Smooth muscle cell (in vitro differentiated cells): ENCODE results near the gene OR10J4. TPM values are rescaled to one million over a fixed set of nuclear protein-coding genes. Genes with fewer than 3 reads are reported as not detected.

Experiments
- DNase-seq: peaks from one replicate; lab custom pipeline; 2025; ENCODE audit not compliant: unreplicated experiment; lab: John Stamatoyannopoulos, UW
- H2AFZ ChIP-seq: fragments of 200-600 bp; sonication (generic); 2 replicates; pipeline ENCODE4 v1.6.0; 2016; ENCODE audit warnings: antibody characterized with exemption, low read depth, mild to moderate bottlenecking
- H3F3A ChIP-seq: fragments of 200-600 bp; sonication (generic); 2 replicates; pipeline ENCODE4 v1.6.0; 2017; ENCODE audit warnings: antibody characterized with exemption, low read depth
- H3K27ac ChIP-seq: fragments of 200-600 bp; sonication (generic); 2 replicates; pipeline ENCODE4 v1.5.1; 2016; ENCODE audit warnings: low read depth, mild to moderate bottlenecking
- H3K27me3 ChIP-seq: fragments of 200-600 bp; sonication (generic); 2 replicates; pipeline ENCODE4 v1.6.1; 2016; ENCODE audit warnings: low read depth, mild to moderate bottlenecking
- H3K36me3 ChIP-seq: fragments of 200-600 bp; sonication (generic); 2 replicates; pipeline ENCODE4 v1.5.1; 2016; ENCODE audit warnings: low read depth
- H3K4me1 ChIP-seq: fragments of 200-600 bp; sonication (generic); 2 replicates; pipeline ENCODE4 v1.5.1; 2016; ENCODE audit warnings: low read depth
- H3K4me2 ChIP-seq: fragments of 200-600 bp; sonication (generic); 2 replicates; pipeline ENCODE4 v1.6.0; 2016; ENCODE audit warnings: mild to moderate bottlenecking
- H3K4me3 ChIP-seq: fragments of 200-600 bp; sonication (generic); 2 replicates; pipeline ENCODE4 v1.5.1; 2016; ENCODE audit warnings: mild to moderate bottlenecking
- H3K79me2 ChIP-seq: fragments of 200-600 bp; sonication (generic); 2 replicates; pipeline ENCODE4 v1.6.0; 2016; ENCODE audit warnings: low read depth, mild to moderate bottlenecking
- H3K9ac ChIP-seq: fragments of 200-600 bp; sonication (generic); 2 replicates; pipeline ENCODE4 v1.6.0; 2016; ENCODE audit warnings: low read depth
- H3K9me3 ChIP-seq: fragments of 200-600 bp; sonication (generic); replicated peaks from 2 replicates; pipeline ENCODE4 v1.5.1; 2016; ENCODE audit warnings: low read depth
- H4K20me1 ChIP-seq: fragments of 200-600 bp; sonication (generic); 2 replicates; pipeline ENCODE4 v1.6.0; 2016; ENCODE audit warnings: low read depth
- WGBS: methylation state at CpG from one replicate; pipeline ENCODE4 v1.1.7; 2016; ENCODE audit warnings: low lambda C conversion rate; 5-methylcytosine and 5-hydroxymethylcytosine counted together
- polyA plus RNA-seq: library from polyadenylated mRNA; unstranded; fragments of >200 nt; fragmentation: Nextera tagmentation; extraction: Ambion mirVana; gene quantifications from 2 replicates; pipeline ENCODE4 v1.2.1, GENCODE V29; 2016
- total RNA-seq: library from RNA; depleted of rRNA; stranded (reverse); fragments of >200 nt; gene quantifications from 2 replicates; pipeline ENCODE4 v1.2.3, GENCODE V29; 2014
- TF ChIP-seq, protein P1 (sequence below): fragments of 200-600 bp; sonication (generic); IDR thresholded peaks from 2 replicates; pipeline ENCODE4 v1.5.1; 2017; ENCODE audit warnings: borderline replicate concordance, mild to moderate bottlenecking, antibody characterized with exemption; ENCODE audit not compliant: insufficient read depth, poor library complexity, severe bottlenecking

The OR10J4 gene
- total and polyA plus RNA-seq, 2 experiments from 2014 or later = not detected

GRCh38 chr1:159428536-159428935 is 3.5 kb upstream of the OR10J4 start:
- no peaks in the 10 kb centered on the region for H4K20me1 ChIP-seq
- H3K9me3 ChIP-seq = peaks cover 13% of the 10 kb centered on the region
- H3K27ac ChIP-seq = no peak overlapping the region
- no peak overlapping the region for H2AFZ ChIP-seq
- no peaks in the 10 kb centered on the region for H3K27me3 ChIP-seq
- no peak overlapping the region for H3K9ac ChIP-seq
- TF ChIP-seq, protein P1, sequence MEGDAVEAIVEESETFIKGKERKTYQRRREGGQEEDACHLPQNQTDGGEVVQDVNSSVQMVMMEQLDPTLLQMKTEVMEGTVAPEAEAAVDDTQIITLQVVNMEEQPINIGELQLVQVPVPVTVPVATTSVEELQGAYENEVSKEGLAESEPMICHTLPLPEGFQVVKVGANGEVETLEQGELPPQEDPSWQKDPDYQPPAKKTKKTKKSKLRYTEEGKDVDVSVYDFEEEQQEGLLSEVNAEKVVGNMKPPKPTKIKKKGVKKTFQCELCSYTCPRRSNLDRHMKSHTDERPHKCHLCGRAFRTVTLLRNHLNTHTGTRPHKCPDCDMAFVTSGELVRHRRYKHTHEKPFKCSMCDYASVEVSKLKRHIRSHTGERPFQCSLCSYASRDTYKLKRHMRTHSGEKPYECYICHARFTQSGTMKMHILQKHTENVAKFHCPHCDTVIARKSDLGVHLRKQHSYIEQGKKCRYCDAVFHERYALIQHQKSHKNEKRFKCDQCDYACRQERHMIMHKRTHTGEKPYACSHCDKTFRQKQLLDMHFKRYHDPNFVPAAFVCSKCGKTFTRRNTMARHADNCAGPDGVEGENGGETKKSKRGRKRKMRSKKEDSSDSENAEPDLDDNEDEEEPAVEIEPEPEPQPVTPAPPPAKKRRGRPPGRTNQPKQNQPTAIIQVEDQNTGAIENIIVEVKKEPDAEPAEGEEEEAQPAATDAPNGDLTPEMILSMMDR = no peak
- H3K36me3 ChIP-seq = no peaks in the 10 kb centered on the region
- H3K4me2 ChIP-seq = no peak overlapping the region
- H3K79me2 ChIP-seq = no peaks in the 10 kb centered on the region
- WGBS = 59% methylated on average over 3 of the region's 3 CpGs
- H3K4me3 ChIP-seq = no peak overlapping the region
- no peak for DNase-seq
- no peaks in the 10 kb centered on the region for H3K4me1 ChIP-seq
- H3F3A ChIP-seq = no peaks in the 10 kb centered on the region

DNA sequence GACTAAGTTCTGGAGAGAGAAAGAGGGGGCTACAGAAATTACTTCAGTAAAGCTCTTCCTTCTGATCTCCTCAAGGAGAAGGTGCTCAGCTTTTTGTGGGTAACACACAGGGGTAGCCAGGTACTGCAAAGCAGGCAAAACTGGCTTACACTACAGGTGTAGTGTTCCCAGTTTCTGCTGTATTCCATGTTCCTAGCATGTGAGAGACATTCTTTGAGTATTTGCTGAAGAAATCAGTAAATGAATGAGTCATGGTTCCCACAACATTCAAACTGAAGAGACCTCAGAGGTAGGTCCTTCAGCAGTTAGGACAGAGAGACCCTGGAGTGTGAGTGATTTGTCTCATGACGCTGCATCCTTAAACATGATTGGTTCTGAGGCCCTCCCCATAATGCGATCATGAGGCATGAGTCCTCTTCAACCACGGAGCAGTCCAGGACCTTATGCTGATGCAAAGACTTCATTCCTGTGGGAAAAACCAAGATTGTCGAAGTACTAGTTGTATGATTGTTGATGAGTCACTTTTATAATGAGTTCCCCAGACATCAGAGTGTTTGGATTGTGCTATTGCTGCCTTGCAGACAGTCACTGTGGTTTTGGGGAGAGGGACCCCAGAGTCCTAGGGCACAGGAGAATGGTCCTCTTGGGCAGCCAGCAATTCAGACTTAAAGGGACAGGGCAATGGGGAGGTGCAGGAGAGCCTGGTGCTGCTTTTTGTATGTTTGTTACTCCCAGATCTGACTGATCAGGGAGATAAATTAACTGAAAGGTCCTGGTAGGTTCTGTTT is 2.7 kb upstream of the OR10J4 start:
- Histone ChIP-seq H3K4me2 (no peak overlapping the region), H3K9ac (no peak overlapping the region)
- WGBS = 51% methylated on average over 4 of the region's 4 CpGs

GRCh38 chr1:159430985-159431384 is 1.0 kb upstream of the OR10J4 start:
- H3K36me3 ChIP-seq = no peaks in the 10 kb centered on the region
- no peaks in the 10 kb centered on the region for H4K20me1 ChIP-seq
- H3K4me3 ChIP-seq = no peak overlapping the region
- no peaks in the 10 kb centered on the region for H3K4me1 ChIP-seq
- peaks cover 9% of the 10 kb centered on the region for H3K9me3 ChIP-seq
- H3F3A ChIP-seq = no peaks in the 10 kb centered on the region
- H3K27ac ChIP-seq = no peak overlapping the region
- no peak overlapping the region for H2AFZ ChIP-seq
- DNase-seq = no peak
- H3K27me3 ChIP-seq = no peaks in the 10 kb centered on the region
- 79% methylated on average over 6 of the region's 6 CpGs for WGBS
- no peaks in the 10 kb centered on the region for H3K79me2 ChIP-seq
- H3K9ac ChIP-seq = no peak overlapping the region
- no peak overlapping the region for H3K4me2 ChIP-seq
- TF ChIP-seq, protein P1 = no peak

More for the DNA sequence above, 2.7 kb upstream of the OR10J4 start:
- no peaks in the 10 kb centered on the region for H3K4me1 ChIP-seq
- no peaks in the 10 kb centered on the region for H4K20me1 ChIP-seq
- H3K9me3 ChIP-seq = peaks cover 13% of the 10 kb centered on the region
- no peak overlapping the region for H2AFZ ChIP-seq
- no peaks in the 10 kb centered on the region for H3K36me3 ChIP-seq
- H3K27ac ChIP-seq = no peak overlapping the region
- H3K4me3 ChIP-seq = no peak overlapping the region
- no peaks in the 10 kb centered on the region for H3F3A ChIP-seq
- DNase-seq = no peak
- H3K79me2 ChIP-seq = no peaks in the 10 kb centered on the region
- H3K27me3 ChIP-seq = no peaks in the 10 kb centered on the region
- TF ChIP-seq, protein P1 = no peak

GRCh38 chr1:159436469-159436868 is 4.5 kb downstream of the OR10J4 start:
- TF ChIP-seq, protein P1 = no peak
- Histone ChIP-seq H3K27me3 (no peaks in the 10 kb centered on the region), H3K9ac (no peak overlapping the region), H3K4me1 (no peaks in the 10 kb centered on the region), H4K20me1 (no peaks in the 10 kb centered on the region), H3K4me3 (no peak overlapping the region), H3F3A (no peaks in the 10 kb centered on the region), H3K4me2 (no peak overlapping the region), H3K79me2 (no peaks in the 10 kb centered on the region), H2AFZ (no peak overlapping the region), H3K9me3 (peaks cover under 1% of the 10 kb centered on the region), H3K27ac (no peak overlapping the region), H3K36me3 (no peaks in the 10 kb centered on the region)
- no peak for DNase-seq
- 52% methylated on average over 4 of the region's 4 CpGs for WGBS
